SW480 (cell line): ENCODE measurements around the gene QSOX1.

Source experiments
- DNase-seq: peaks from one replicate; pipeline ENCODE4 v3.0.0-alpha.2; 2016; ENCODE audit warnings: low spot score

QSOX1 gene

DNA sequence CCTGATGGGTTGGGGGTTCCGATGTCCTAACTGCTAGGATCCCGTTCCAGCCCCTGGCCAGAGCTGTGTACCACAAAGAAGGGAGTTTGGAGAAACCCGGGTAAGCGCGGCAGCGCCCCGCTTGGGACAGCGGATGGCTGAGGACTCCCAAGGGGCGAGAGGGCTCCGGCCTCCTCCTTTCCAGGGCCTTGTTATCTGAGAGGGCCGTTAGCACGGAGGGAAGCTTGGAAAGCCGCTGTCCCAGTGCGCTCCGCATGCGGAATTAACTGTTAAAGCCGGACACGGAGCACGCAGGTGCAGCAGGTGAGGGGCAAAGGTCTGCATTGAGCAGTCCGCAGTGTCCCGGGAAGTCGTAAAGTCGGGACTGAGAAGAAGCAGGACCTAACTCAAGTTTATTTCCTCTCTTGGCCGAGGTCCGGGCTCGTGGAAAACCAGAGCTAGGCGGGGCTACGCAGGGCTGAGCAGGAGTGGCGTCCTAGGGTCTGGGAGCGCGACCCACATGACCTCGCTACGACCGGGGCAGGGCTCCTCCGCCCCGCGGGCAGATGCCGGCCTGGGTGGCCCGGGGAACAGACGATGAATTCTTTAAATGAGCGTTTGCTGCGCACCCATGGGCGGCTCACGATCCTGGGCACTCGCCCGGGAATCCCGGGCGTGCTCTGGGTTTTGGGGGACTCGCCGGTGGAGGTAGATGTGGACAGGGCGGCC is 79.9 kb downstream of the QSOX1 start:
- DNase-seq: peak; percentile 38

DNA sequence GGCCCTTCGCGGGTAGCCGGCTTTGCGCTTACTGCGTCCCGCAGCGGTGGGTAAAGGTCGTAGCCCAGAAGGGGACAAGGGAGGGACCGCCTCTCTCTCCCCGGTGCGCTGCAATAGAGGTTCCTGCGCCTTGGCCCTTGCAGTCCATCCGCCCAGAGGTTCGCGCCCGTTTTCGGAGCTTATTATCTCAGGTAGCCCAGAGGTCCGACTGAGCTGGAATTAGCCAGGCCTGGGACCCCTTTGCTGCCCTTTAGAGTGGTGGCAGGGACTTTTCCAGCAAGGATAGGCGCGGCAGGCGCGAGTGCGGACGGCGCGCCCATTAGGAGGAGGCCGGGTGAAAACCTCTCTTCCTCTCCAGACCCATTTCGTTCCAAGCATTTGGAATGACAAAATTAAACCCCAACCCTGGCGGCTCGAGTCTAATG is 80.4 kb downstream of the QSOX1 start:
- no peak for DNase-seq

DNA sequence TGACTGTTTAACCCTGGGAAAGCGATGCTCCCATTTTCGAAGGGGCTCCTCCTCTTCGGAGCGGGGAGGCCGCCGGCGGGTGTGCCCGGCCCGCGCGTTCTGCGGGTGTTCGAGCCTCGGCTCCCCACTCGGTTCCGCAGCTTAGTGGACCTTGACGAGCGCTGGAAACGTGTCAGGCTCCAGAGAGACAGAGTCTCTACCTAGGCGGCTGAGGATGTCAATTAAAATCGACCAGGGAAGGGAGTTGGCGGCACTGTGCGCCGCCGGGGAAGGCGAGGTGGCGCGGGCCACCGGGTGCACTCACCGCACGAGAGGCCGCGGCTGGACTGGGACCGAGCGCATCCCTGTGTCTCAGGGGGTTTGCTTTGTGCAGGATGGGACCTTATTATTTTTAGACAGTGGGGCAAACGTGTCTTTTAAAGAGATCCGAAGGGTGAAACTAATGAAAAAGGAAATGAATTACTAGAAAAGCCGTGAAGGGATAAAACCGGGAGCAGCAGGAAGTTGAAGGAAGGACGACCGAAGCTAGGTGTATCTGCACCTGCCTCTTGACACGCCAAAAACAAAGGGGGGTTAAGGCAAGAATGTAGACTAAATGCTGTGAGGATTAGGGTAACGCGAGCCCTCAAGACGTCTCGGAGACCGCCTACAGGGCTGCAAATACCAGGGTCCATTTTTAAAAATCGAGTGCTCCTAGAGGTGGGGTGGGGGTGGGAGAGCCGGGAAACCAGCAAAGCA is 81.0 kb downstream of the QSOX1 start:
- DNase-seq: no peak

DNA sequence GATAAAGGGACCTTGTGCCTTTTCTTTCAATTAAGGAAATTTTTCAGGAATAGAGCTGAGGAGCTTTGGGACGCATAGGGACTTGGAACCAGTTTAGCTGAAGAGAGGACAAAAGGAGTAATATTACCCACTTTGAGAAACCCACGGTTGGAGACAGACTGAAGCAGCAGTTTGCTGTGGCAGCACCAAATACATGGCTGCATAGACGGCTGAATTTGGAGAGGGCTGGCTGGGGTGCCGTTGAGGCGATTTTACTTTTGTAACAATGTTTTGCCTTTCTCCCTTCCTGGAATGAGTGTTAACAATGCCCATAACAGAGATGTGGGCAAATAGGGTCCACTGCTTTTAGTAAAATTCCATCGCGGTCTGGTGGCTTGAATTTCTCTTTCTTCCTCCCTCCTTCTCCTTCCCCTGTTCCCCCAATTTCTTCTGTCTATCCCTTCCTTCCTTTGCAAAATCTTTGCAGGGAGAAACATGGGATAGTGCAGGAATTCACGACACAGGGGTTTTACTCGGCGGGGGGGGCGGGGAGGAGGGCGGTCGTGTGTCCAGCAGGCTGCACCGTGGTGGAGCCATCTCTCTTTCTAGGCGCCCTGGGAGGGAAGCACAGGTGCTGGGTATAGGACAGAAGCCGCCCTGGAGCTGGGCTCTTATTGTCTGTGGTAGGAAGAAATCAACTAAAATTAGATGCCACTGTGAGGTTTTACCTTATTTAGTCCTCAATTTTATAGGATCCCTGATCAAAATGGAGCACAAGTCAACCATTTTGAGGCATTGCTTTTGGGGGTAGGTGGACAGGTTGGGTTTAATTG is 82.2 kb downstream of the QSOX1 start:
- no peak for DNase-seq

DNA sequence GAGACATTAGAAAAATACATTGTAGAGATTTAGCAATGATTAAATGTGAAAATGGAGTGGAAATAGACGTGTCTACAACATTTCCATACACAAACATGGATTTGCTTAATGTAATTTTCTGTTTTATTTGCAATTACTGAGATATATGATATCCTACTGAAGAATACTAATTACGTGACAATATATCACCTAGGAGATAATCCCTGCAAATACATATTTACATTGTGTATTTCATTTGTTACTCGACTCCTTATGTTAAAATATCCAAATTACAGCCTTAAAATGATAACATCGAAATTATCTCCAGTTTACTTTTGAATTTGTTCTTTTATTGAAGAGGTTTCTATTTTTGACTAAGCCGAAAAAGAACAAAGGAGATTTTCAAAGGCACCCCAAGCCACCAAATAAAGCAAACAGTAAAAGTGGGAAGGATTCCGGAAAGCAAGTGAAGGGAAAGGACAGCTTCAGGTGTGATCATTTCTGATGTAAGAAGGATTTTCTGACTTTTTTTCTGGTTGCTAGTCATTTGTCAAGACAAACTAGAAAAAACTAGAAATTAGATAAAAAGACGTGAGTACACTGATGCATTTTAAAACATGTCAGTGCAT is 83.3 kb downstream of the QSOX1 start:
- no peak for DNase-seq

DNA sequence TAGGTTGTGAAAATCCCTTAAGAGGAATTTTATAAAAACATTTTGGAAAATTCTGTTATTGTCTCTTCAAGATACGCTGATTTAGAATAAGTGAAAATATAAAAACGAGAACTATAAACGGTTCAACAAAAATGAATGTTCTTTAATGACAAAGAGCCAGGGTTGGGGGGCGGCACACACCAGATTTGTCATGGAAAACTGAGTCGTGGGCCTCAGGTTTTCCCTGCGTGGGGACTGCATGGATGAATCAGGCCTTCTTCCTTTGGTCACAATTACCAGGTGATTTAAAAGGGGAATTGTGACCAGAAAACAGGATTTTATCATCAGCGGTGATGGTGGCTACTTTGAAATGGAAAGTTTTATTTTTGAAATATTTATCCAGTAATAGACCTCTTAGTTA is 84.0 kb downstream of the QSOX1 start:
- DNase-seq: no peak

DNA sequence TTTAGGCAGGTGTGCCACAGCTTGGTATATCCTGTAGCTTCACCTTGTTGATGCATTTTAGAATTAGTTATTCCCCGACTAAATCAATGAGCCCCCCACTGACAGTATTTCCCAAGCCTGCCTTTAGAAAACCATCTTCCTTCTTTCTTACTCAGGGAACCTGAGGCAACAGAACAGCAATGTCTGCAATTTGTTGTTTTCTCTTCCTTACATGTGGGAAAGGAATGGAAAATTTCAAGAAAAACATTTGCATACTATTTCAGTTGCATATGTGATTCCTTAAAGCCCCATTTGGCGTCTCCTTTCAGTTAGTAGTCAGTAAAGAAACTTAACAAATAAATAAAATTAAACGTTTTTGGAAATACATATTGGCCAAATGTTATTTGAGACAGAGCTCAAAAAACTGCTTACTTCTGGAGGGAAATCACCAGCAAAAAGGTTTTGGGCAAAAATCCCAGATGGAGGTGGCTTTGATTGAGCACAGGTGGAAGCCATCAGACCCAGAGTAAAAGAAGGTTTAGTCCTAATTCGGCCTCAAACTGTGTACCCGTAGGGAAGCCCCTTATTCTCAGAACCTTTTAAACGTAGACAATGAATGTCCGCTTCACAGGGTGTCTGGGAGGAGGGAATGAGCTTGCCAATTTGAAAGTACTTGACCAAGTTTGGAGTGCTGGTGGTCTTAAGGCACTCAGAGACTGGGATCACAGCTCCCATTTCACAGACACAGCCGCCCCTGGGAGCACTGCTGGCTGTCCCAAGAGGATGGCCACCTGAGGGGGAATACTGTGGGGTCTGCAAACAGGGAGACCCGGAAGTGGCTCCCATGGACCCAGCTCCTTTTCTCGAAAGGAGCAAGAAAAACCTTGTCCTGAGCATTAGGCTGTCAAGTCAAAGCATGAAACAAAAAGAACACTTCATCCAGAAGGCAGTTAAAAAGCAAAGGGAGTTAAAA is 84.8 kb downstream of the QSOX1 start:
- no peak for DNase-seq

DNA sequence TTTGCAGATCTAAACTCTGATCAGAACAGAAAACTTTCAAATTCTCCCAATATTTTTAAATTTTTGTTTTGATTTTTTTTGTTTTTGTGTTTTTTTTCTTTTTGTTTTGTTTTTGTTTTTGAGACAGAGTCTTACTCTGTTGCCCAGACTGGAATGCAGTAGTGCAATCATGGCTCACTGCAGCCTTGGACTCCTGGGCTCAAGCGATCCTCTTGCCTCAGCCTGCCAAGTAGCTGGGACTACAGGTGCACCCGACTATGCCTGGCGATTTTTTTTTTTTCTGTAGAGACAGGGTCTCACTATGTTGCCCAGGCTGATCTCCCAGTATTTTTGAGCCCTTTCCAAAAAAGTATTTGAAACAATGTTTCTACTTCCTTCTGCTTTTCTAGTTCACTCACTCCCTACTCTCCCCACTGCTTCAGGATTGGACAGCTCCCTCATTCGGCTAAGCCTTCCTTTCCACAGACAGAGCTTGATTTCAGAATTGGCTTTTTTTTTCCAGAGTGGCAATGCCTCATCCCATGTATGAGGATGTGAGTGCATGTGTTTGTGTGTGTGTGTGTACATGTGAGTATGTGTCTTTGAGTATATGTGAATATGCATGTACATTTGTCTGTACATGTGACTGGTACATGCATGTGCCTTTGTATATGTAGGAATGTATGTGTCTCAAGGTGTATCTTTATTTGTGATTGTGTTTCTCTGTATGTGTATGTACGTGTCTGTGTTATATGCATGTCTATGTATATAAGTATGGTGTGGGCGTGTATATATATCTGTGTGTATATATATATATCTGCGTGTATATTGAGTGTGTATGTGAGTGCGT is 87.3 kb downstream of the QSOX1 start:
- no peak for DNase-seq

DNA sequence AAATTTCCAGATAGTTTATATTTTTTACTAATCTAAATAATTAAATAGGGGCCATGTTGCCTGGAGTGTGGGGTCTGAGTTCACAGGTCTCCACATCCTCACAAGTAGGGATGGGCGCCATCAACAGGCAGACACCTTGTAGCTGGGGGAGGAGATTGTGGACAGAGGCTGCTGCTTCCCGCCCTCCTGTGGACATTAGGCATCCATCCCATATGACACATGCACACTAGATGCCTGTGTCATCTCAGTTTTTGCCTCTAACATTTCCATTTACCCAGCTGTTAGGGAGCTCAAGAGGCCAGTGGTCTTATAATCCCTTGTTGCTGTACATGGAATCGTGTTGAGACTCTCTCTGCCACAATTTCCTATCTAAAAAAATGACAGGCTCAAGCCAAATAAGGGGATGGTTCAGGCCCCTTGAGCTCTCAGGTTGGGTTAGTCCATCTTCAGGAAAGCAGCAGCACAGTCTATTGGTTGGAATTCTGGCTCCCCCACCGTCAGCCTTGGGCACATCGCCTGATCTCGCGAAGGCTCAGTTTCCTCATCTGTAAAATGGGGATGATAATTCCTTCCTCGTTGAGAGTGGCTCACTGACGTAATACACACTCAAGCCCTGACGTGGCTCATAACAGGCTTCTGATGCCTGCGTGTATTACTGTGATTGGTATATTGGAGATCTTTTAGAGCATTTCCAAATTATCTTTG is 89.0 kb downstream of the QSOX1 start:
- no peak for DNase-seq

DNA sequence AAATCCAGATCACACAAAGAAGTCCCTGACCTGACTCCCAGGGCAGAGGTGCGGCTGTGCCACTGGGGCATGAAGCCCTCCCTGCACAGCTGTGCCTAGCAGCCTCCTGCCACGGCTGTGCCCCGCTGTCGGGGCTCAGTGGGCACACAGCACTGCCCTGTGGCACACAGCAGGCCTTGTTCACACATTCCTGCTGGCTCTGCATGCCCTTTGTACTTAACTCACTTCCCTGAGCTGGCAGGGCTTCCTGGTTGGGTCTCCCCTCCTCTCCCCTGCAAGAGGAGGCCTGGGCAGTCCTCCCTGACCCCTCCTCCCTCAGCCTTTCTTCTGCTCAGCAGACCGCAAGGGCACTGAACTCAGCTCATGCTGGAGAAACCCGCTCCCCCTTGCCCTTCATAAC is 90.2 kb downstream of the QSOX1 start:
- DNase-seq: no peak

DNA sequence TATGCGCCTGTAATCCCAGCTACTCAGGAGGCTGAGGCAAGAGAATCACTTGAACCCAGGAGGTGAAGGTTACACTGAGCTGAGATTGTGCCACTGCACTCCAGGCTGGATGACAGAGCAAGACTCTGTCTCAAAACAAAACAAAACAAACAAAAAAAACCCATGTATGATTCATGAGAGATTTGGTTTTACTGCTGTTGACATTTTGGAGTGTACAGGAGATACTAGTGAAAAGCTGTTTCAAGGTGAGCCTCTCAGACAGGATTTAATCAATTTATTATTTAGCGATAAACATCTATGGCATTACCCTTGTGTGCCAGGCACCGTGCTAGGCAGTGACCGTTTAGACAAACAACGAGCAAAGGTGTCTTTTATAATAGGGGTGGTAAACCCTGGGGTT is 91.9 kb downstream of the QSOX1 start:
- no peak for DNase-seq

DNA sequence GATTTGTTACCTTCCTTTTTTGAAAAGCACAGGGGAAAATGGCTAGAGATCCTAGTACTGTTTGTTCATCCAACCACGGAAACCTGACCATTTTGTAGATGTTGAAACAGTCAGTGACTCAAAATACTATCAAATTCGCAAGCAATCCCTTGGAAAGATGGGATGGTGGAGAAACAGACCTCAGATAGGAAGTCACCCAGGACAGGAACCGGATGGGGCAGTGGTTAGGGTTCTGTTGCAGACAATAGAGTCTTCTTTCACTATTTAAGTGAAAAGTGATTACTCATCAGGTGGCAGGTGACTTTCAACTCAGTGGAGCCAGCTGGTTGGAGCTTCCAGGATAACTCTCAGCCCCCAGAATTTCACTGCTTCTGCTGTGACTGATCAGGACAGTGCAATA is 92.4 kb downstream of the QSOX1 start:
- DNase-seq: peak; percentile 53

DNA sequence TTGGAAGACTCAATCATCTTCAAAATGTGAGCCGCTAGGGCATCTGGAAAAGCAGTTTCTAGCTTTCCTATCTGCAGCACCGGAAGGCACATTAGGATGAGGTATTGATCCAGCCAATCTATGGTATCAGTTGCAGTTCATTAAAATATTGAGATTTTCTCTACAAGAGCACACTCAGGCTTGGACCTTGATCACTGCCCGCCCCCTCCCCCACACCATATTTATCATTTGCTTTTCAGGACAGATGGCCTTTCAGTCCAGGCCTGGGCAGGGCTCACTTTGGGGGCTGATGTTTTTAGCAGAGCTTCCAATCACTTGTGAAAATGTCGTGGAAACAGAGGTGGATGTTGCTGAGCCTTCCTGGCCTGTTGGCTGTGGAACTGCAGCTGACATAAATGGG is 92.9 kb downstream of the QSOX1 start:
- no peak for DNase-seq

DNA sequence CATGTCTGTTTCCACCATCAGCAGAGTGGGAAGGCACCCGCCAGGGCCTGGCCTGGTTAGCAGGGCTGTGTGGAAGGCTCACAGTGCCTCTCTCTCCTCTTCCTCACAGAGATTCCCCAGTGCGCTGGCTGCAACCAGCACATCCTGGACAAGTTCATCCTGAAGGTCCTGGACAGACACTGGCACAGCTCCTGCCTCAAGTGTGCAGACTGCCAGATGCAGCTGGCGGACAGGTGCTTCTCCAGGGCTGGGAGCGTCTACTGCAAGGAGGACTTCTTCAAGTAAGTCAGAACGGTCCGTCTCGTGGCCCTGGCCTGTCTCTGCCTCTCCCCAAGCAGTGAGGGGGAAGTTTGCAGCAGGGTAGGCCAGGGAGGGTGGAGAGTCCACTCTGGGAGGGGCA is 93.5 kb downstream of the QSOX1 start:
- DNase-seq: no peak

DNA sequence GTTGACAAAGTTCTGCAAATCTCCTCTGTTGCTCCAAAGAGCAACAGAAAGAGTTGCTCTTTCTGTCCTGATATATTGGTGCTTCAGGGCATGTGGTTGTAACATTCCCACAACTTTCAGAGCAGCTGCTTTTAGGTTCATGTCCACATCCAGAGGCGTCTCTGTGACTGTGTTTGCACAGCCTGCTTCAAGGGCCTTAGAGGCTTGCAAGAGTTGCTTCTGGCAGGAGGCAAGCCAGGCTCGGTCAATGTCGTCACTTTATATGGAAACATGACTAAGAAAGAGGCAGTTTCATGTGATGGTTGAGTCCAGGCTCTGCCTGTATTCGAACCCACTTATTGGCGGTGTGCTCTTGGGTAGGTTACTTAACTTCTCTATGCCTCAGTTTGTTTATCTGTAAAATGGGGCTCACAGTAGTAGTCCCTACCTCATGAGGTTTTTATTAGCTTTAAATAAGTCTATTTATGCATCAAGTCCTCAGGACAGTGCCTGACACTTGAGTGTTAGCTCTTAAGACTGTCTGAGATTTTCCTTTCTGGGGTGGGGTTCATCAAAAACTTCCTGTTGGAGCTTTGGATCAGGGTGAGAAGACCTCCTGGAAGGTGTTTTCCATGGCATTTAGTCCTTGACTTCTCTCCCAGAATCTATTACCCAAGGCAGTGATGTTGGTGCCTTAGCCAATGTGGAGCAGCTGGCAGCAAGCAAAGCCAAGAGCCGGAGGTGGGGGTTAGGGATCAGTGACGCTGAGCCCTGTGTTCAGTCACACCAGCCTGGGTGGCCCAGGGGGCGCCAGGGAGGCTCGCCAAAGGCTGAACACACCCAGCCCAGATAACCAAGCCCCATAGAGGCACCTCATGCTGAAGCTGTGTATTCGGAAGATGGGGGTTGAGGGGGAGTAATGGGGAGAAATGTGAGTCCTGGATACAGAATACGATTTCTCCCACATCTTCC is 94.3 kb downstream of the QSOX1 start:
- DNase-seq: no peak

DNA sequence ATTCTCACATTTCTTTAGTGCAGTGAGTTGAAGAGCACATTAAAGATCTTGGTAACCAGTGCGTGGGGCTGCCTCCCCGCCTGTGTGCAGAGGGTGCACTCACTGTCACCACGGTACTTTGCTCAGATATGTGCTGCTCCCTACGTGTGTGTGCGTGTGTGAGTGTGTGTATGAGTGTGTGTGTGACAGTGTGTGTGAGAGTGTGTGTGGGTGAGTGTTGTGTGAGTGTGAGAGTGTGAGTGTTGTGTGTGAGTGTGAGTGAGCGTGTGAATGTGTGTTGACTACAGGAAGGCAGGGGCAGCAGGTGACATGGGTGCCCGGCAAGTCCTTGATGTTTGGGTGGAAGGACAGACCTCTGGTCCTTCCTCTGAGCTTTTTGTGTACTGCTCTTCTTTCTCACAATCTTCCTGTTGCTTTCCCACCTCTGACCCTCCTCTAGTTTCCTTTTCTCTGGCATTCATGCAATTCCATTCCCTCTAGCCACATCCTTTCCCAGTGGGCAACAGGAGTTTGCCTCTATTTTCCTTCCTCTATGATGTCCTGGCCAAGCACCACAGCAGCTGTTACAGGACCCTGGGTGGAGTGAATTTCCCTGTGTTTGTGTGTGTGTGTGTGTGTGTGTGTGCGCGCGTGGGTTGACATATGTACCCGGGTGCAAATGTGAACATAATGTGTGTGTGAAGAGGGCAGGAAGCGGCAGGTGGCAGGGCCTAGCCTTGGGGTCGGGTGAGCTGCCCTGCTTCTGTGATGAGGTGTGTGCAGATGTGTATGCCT is 95.2 kb downstream of the QSOX1 start:
- DNase-seq: no peak

DNA sequence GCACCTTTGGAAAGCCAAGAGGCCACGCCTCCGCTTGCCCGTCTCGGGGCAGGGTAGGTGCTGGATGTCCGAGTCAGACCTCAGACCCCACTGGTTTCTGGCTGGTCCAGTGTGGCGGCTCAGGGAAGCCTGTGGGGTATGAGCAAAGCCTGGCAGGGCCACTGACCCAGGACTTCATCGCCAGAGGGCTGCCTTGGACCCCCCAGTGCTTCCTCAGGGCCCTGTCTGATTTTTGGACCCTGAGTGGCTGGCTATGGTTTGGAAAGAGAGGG is 95.8 kb downstream of the QSOX1 start:
- DNase-seq: no peak

DNA sequence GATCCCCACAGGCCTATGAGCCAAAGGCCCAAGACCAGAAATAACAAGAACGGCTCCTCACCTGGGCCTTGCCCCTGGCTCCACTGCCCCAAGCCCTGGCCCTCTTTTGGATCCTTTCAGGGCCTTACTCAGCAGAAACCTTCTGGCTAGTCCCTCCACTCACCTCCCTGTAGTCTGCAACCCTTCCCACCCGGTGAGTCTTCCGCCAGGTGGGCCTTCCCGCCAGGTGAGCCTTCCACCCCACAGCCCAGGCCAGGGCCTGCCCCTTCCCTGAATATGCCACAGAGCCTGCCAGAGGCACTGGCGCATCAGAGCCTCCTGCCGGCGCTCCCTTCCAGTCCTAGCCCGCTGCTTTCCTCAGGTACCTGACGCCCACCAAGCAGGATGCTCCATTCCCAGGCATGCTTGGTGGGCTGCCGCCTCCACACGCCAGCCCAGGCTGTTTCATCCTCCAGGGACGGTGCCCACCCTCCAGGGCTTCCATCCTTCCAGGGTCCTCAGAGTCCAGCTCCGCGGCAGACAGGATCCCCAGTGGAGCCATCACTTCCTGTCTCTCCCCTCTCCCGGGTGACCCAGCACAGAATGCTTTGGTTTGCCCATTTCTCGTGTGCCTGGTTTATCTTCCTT is 96.3 kb downstream of the QSOX1 start:
- DNase-seq: no peak
